Neural crest cell (in vitro differentiated cells): ENCODE results near the gene TRH. TPM values are rescaled to one million over a fixed set of nuclear protein-coding genes. Genes with fewer than 3 reads are reported as not detected.
A peak's percentile ranks its signal among the peaks of the same experiment; 100 is the strongest.

Experiments
- DNase-seq: peaks from one replicate; pipeline ENCODE4 v3.0.0; 2021; ENCODE audit warnings: low read depth, mixed read lengths, low spot score
- H3K27ac Mint-ChIP-seq: one replicate; pipeline ENCODE4 v1.8.0; 2021; ENCODE audit warnings: mild to moderate bottlenecking, mixed read lengths; ENCODE audit not compliant: unreplicated experiment
- H3K27me3 Mint-ChIP-seq: 2 replicates; pipeline ENCODE4 v1.8.0; 2021; ENCODE audit warnings: low read depth, mild to moderate bottlenecking, mixed read lengths
- H3K36me3 Mint-ChIP-seq: 2 replicates; pipeline ENCODE4 v1.8.0; 2021; ENCODE audit warnings: low read depth, mild to moderate bottlenecking, mixed read lengths
- H3K4me1 Mint-ChIP-seq: 2 replicates; pipeline ENCODE4 v1.8.0; 2021; ENCODE audit warnings: mixed read lengths
- H3K4me3 Mint-ChIP-seq: one replicate; pipeline ENCODE4 v1.8.0; 2021; ENCODE audit warnings: mild to moderate bottlenecking, mixed read lengths
- H3K9me3 Mint-ChIP-seq: 2 replicates; pipeline ENCODE4 v1.8.0; 2021; ENCODE audit warnings: mixed read lengths
- total RNA-seq: library from RNA; stranded (reverse); gene quantifications from 2 replicates; pipeline ENCODE4 v1.2.1, GENCODE V29; 2021
- TF ChIP-seq, protein P1 (sequence below): fragments of 200-600 bp; sonication (generic); conservative IDR thresholded peaks from 2 replicates; pipeline ENCODE4 v1.5.0; 2021; ENCODE audit warnings: antibody characterized with exemption, mild to moderate bottlenecking

Gene TRH
- total RNA-seq, 1 donor from 2014 or later, result 0.61 TPM

DNA sequence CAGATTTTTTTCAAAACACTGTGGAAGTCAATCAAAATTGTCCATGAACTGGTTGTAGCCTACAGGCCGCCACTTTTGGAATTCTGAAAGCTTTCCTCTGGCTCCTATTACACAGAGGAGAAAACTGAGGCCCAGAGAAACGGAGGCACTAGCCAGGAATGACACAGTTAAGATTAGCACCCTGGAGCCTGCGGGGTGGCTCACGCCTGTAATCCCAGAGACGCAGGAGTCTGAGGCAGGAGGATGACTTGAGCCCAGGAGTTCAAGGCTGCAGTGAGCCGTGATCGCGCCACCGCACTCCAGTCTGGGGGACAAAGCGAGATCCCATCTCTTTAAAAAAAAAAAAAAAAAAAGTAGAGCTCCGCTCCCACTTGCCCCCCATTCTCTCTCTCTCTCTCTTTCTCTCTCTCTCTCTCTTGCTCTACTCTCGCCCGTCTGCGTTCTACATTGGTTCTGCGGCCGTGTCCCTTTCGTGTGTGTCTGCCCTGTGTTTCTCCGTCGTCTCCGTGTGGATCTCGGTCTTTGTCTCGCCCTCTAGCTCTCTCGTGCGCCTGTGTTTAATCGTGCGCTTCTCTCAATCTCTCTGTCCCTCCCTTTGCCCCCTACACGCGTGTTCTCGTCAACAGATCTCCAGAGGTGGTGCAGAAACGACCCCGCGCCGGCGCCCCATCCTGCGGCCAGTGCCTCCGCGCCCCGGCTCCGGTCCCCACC, 512 bp upstream of the TRH start:
- Mint-ChIP-seq H3K27ac (no peak overlapping the region), H3K4me3 (peak overlapping the region; percentile 38)

GRCh38 chr3:129974833-129975704, 549 bp downstream of the TRH start:
- no peak for DNase-seq
- Mint-ChIP-seq H3K4me1 (peaks cover 22% of the 10 kb centered on the region), H3K9me3 (no peaks in the 10 kb centered on the region), H3K27me3 (peaks cover 94% of the 10 kb centered on the region), H3K36me3 (no peaks in the 10 kb centered on the region), H3K4me3 (peak overlapping the region; percentile 70), H3K27ac (no peak overlapping the region)
- TF ChIP-seq, protein P1, sequence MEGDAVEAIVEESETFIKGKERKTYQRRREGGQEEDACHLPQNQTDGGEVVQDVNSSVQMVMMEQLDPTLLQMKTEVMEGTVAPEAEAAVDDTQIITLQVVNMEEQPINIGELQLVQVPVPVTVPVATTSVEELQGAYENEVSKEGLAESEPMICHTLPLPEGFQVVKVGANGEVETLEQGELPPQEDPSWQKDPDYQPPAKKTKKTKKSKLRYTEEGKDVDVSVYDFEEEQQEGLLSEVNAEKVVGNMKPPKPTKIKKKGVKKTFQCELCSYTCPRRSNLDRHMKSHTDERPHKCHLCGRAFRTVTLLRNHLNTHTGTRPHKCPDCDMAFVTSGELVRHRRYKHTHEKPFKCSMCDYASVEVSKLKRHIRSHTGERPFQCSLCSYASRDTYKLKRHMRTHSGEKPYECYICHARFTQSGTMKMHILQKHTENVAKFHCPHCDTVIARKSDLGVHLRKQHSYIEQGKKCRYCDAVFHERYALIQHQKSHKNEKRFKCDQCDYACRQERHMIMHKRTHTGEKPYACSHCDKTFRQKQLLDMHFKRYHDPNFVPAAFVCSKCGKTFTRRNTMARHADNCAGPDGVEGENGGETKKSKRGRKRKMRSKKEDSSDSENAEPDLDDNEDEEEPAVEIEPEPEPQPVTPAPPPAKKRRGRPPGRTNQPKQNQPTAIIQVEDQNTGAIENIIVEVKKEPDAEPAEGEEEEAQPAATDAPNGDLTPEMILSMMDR, result no peak

More for the DNA sequence above, 512 bp upstream of the TRH start:
- peaks cover 83% of the 10 kb centered on the region for H3K27me3 Mint-ChIP-seq
- TF ChIP-seq, protein P1, result no peak
- H3K9me3 Mint-ChIP-seq, result no peaks in the 10 kb centered on the region
- peaks cover 22% of the 10 kb centered on the region for H3K4me1 Mint-ChIP-seq
- H3K36me3 Mint-ChIP-seq, result no peaks in the 10 kb centered on the region
- DNase-seq, result no peak

DNA sequence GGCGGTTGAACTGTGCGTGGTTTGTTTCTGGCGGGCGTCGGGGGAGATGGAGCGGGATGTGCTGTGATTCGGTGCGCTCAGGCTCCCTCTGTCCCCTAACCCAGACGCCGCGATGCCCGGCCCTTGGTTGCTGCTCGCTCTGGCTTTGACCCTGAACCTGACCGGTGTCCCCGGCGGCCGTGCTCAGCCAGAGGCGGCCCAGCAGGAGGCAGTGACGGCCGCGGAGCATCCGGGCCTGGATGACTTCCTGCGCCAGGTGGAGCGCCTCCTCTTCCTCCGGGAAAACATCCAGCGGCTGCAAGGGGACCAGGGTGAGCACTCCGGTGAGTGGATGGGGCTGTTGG, 1.2 kb downstream of the TRH start:
- Mint-ChIP-seq H3K4me1 (peaks cover 18% of the 10 kb centered on the region), H3K36me3 (no peaks in the 10 kb centered on the region), H3K27me3 (peaks cover 97% of the 10 kb centered on the region), H3K27ac (no peak overlapping the region), H3K9me3 (no peaks in the 10 kb centered on the region), H3K4me3 (peak overlapping the region; percentile 70)
- TF ChIP-seq, protein P1, result no peak
- peak; percentile 16 for DNase-seq

DNA sequence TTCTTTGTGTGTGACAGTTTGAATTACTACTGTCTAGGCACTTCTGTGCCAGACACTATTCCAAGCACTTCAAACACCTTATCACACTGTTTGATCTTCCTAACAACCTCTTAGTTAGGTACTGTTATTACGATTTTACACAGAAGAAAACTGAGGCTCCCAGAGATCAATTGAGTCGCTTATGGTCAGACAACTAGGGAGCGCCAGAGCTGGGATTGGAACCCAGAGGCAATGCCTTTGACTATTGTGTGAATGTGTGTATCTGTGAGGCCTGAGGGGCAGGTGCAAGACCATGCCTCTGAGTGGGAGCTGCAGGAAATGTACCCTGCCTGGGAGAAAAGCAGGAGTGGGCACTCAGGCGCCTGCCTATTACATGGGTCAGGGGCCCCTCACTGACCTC, 1.8 kb downstream of the TRH start:
- TF ChIP-seq, protein P1, result no peak
- no peak for DNase-seq
- H3K27me3 Mint-ChIP-seq, result peaks cover 94% of the 10 kb centered on the region

DNA sequence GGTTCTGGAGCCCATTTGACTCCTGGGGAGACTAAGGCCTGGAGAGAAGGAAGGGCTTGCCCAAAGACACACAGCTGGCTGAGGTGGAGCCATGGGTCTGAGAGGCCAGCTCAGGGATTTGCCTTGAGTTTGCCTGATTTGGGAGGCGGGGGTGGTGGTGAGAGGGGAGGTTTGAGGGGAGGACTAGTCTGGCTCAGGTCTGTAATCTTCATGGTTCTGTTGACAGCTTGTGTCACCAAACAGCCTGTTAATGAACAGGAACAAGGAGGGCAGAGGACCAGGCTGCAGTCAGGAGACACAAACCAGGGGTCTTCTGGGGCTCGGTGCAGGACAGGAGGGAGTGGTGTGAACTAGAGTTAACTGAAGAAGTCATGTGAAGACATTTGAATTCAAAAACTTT, 3.6 kb downstream of the TRH start:
- Mint-ChIP-seq H3K27ac (no peak overlapping the region), H3K27me3 (peaks cover 90% of the 10 kb centered on the region), H3K4me1 (peaks cover 9% of the 10 kb centered on the region), H3K4me3 (no peak overlapping the region), H3K9me3 (no peaks in the 10 kb centered on the region), H3K36me3 (no peaks in the 10 kb centered on the region)
- TF ChIP-seq, protein P1, result no peak
- DNase-seq, result no peak

More for the DNA sequence above, 1.8 kb downstream of the TRH start:
- no peak overlapping the region for H3K27ac Mint-ChIP-seq
- peaks cover 12% of the 10 kb centered on the region for H3K4me1 Mint-ChIP-seq
- H3K4me3 Mint-ChIP-seq, result no peak overlapping the region
- H3K9me3 Mint-ChIP-seq, result no peaks in the 10 kb centered on the region
- no peaks in the 10 kb centered on the region for H3K36me3 Mint-ChIP-seq
